OCI-LY1 (cell line): ENCODE data around the gene MAP1S.
A peak's percentile ranks its signal among the peaks of the same experiment; 100 is the strongest.

Source experiments
- H2AFZ ChIP-seq: fragments of 200-600 bp; sonication (generic), shearing (Covaris generic); 2 replicates; pipeline ENCODE4 v1.6.0; 2014; ENCODE audit warnings: antibody characterized with exemption, mild to moderate bottlenecking, low read length
- H3F3A ChIP-seq: fragments of 200-600 bp; sonication (generic), shearing (Covaris generic); 2 replicates; pipeline ENCODE4 v1.6.0; 2014; ENCODE audit warnings: mild to moderate bottlenecking, antibody characterized with exemption, low read length, moderate library complexity; ENCODE audit not compliant: insufficient read depth
- H3K27ac ChIP-seq: fragments of 200-600 bp; sonication (generic); 2 replicates; pipeline ENCODE4 v1.5.1; 2014; ENCODE audit warnings: low read length, mixed run types, mild to moderate bottlenecking, low read depth; ENCODE audit not compliant: poor library complexity, severe bottlenecking
- H3K27me3 ChIP-seq: fragments of 200-600 bp; sonication (generic); 2 replicates; pipeline ENCODE4 v1.6.0; 2014; ENCODE audit warnings: antibody characterized with exemption, mild to moderate bottlenecking, low read length, moderate library complexity; ENCODE audit not compliant: insufficient read depth
- H3K36me3 ChIP-seq: fragments of 200-600 bp; sonication (generic); 2 replicates; pipeline ENCODE4 v1.6.1; 2014; ENCODE audit warnings: mild to moderate bottlenecking, antibody characterized with exemption, low read length, moderate library complexity, mixed read lengths; ENCODE audit not compliant: insufficient read depth
- H3K4me1 ChIP-seq: fragments of 200-600 bp; sonication (generic); 2 replicates; pipeline ENCODE4 v1.5.1; 2014; ENCODE audit warnings: mild to moderate bottlenecking, low read length, moderate library complexity; ENCODE audit not compliant: insufficient read depth, severe bottlenecking
- H3K4me2 ChIP-seq: fragments of 200-600 bp; sonication (generic), shearing (Covaris generic); 2 replicates; pipeline ENCODE4 v1.6.1; 2014; ENCODE audit warnings: low read length
- H3K4me3 ChIP-seq: fragments of 200-600 bp; sonication (generic); 2 replicates; pipeline ENCODE4 v1.5.1; 2014; ENCODE audit warnings: low read length, low read depth, mild to moderate bottlenecking, mixed read lengths; ENCODE audit not compliant: poor library complexity, severe bottlenecking
- H3K79me2 ChIP-seq: fragments of 200-600 bp; shearing (Covaris generic); 2 replicates; pipeline ENCODE4 v1.6.1; 2016; ENCODE audit warnings: mixed run types, low read length, mixed read lengths; ENCODE audit not compliant: insufficient read depth
- H3K9ac ChIP-seq: fragments of 200-600 bp; sonication (generic), shearing (Covaris generic); 2 replicates; pipeline ENCODE4 v1.6.1; 2014; ENCODE audit warnings: mild to moderate bottlenecking, low read length, mixed read lengths
- H3K9me2 ChIP-seq: fragments of 200-600 bp; sonication (generic), shearing (Covaris generic); 2 replicates; pipeline ENCODE4 v1.6.1; 2014; ENCODE audit warnings: low read depth, mild to moderate bottlenecking, low read length, mixed read lengths
- H3K9me3 ChIP-seq: fragments of 200-600 bp; shearing (Covaris generic); 2 replicates; pipeline ENCODE4 v1.6.1; 2014; ENCODE audit warnings: low read length, mixed read lengths
- H4K20me1 ChIP-seq: fragments of 200-600 bp; sonication (generic), shearing (Covaris generic); 2 replicates; pipeline ENCODE4 v1.6.0; 2016; ENCODE audit warnings: mild to moderate bottlenecking, low read length; ENCODE audit not compliant: insufficient read depth
- EZH2 ChIP-seq: fragments of 200-600 bp; sonication (generic), shearing (Covaris generic); IDR thresholded peaks from 2 replicates; pipeline ENCODE4 v1.8.0; 2017; ENCODE audit warnings: borderline replicate concordance, mixed run types, mild to moderate bottlenecking, antibody characterized with exemption, low read length, moderate library complexity, mixed read lengths
- TF ChIP-seq, protein P1 (sequence below): fragments of 200-600 bp; sonication (generic), shearing (Covaris generic); IDR thresholded peaks from 2 replicates; pipeline ENCODE4 v1.5.1; 2017; ENCODE audit warnings: mild to moderate bottlenecking, antibody characterized with exemption, low read length, moderate library complexity, mixed read lengths

The MAP1S gene

DNA sequence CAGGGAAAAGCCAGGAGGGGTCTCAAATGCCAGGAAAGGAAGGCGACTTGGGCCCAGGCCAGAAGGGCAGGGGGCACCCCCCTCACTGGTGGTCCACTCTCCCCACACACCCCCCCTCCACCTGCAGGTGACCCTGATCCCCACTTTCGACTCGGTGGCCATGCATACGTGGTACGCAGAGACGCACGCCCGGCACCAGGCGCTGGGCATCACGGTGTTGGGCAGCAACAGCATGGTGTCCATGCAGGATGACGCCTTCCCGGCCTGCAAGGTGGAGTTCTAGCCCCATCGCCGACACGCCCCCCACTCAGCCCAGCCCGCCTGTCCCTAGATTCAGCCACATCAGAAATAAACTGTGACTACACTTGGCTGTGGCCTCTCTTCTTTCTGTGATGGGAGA, 14.9 kb downstream of the MAP1S start:
- Histone ChIP-seq H3K9ac (no peak overlapping the region), H3K4me2 (no peak overlapping the region), H3F3A (no peaks in the 10 kb centered on the region), H3K79me2 (peaks cover 5% of the 10 kb centered on the region; the same call in 1 of the 2 replicates), H2AFZ (no peak overlapping the region), H3K27me3 (no peaks in the 10 kb centered on the region), H3K9me3 (0 out of 2 replicates have a peak, but pooled peaks cover 4% of the 10 kb centered on the region), H3K4me3 (no peak overlapping the region), H3K4me1 (peaks cover 8% of the 10 kb centered on the region), H3K9me2 (no peaks in the 10 kb centered on the region), H3K36me3 (peaks cover 57% of the 10 kb centered on the region), H4K20me1 (no peaks in the 10 kb centered on the region), H3K27ac (no peak overlapping the region)
- no peak for TF ChIP-seq EZH2
- TF ChIP-seq, protein P1, sequence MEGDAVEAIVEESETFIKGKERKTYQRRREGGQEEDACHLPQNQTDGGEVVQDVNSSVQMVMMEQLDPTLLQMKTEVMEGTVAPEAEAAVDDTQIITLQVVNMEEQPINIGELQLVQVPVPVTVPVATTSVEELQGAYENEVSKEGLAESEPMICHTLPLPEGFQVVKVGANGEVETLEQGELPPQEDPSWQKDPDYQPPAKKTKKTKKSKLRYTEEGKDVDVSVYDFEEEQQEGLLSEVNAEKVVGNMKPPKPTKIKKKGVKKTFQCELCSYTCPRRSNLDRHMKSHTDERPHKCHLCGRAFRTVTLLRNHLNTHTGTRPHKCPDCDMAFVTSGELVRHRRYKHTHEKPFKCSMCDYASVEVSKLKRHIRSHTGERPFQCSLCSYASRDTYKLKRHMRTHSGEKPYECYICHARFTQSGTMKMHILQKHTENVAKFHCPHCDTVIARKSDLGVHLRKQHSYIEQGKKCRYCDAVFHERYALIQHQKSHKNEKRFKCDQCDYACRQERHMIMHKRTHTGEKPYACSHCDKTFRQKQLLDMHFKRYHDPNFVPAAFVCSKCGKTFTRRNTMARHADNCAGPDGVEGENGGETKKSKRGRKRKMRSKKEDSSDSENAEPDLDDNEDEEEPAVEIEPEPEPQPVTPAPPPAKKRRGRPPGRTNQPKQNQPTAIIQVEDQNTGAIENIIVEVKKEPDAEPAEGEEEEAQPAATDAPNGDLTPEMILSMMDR: no peak

DNA sequence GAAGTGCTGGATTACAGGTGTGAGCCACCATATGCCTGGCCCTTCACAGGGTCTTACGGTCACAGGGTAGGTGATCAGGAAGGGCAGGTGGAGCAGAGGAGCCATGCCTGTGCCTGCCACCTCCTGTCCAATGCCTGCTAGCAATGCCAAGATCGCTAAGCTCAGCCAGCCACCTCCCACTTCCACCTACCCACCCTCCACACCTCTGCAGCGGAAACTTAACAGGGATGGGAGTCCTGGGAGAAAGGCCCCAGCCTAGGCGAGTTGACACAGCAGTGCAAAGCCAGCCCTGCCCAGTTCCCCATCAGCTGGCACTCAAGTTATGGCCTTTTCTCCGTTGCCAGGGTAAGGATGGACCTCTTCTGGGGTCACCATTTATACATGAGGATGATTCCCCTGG, 16.1 kb downstream of the MAP1S start:
- Histone ChIP-seq H3K27ac (no peak overlapping the region), H3K27me3 (no peaks in the 10 kb centered on the region), H2AFZ (no peak overlapping the region), H3K4me3 (no peak overlapping the region), H3F3A (no peaks in the 10 kb centered on the region), H3K36me3 (peaks cover 45% of the 10 kb centered on the region), H3K9ac (no peak overlapping the region), H3K4me2 (no peak overlapping the region), H3K9me3 (0 out of 2 replicates have a peak, but pooled peaks cover 4% of the 10 kb centered on the region), H3K9me2 (no peaks in the 10 kb centered on the region), H4K20me1 (no peaks in the 10 kb centered on the region), H3K79me2 (peaks cover 5% of the 10 kb centered on the region; the same call in 1 of the 2 replicates), H3K4me1 (peaks cover 20% of the 10 kb centered on the region)
- no peak for TF ChIP-seq EZH2
- TF ChIP-seq, protein P1: no peak

DNA sequence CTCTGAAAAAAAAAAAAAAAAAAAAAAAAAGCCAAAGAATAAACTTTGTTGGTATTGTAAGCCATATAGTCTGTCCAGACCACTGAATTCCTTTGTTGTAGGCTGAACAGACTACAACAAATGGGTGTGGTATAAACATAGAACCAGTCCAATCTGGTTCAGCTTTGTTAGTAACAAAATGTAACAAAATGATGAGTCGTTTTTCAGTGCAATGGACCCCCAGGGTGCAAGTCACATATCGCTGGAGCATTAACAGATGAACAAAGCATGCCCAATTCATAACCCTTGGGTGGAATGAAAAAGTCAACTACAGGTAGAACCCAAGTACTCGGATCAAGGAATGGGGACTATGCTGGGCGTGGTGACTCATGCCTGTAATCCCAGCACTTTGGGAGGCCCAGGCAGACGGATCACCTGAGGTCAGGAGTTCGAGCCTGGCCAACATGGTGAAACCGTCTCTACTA, 18.4 kb downstream of the MAP1S start:
- Histone ChIP-seq H3K9me2 (no peaks in the 10 kb centered on the region), H3K79me2 (no peaks in the 10 kb centered on the region), H2AFZ (no peak overlapping the region), H3K4me3 (no peak overlapping the region), H3K4me2 (no peak overlapping the region), H3K9ac (no peak overlapping the region), H3K27me3 (no peaks in the 10 kb centered on the region), H3K36me3 (peaks cover 32% of the 10 kb centered on the region), H3K4me1 (peaks cover 20% of the 10 kb centered on the region), H3K9me3 (peaks cover 8% of the 10 kb centered on the region; the same call in 1 of the 2 replicates), H3K27ac (peak overlapping the region; percentile 57), H3F3A (no peaks in the 10 kb centered on the region), H4K20me1 (no peaks in the 10 kb centered on the region)
- TF ChIP-seq EZH2: no peak
- TF ChIP-seq, protein P1: no peak
